MCF 10A (cell line): ENCODE measurements around the gene HECTD2. TPM values are rescaled to one million over a fixed set of nuclear protein-coding genes. Genes with fewer than 3 reads are reported as not detected.
A peak's percentile ranks its signal among the peaks of the same experiment; 100 is the strongest.
"Not testable (repeated sequence)": the region's sequence is repeated elsewhere in the genome, so short reads cannot be mapped to it uniquely, and the experiment has no call there.

Experiments used
- BruUV-seq: library from RNA; stranded (reverse); fragments of 400-500 nt; replicated peaks from 2 replicates; lab custom pipeline; 2021; lab: Mats Ljungman, UMichigan
- CTCF ChIA-PET: fragments of 300-600 bp; sonication (Branson Sonifier 250); formaldehyde crosslinking; extraction: SDS; loops from one replicate; lab custom pipeline; 2021; ENCODE audit warnings: antibody characterized with exemption, inconsistent platforms; lab: Yijun Ruan, JAX
- POLR2A ChIA-PET: fragments of 300-600, 350-650 bp; sonication (Branson Sonifier 250); formaldehyde crosslinking; extraction: SDS; loops from one replicate; lab custom pipeline; 2020; ENCODE audit warnings: antibody characterized with exemption, inconsistent platforms; lab: Yijun Ruan, JAX
- DNase-seq: peaks from one replicate; pipeline ENCODE4 v3.0.0-alpha.2; 2018; ENCODE audit not compliant: unreplicated experiment
- H3K27ac Mint-ChIP-seq: one replicate; pipeline ENCODE4 v1.8.0; 2022; ENCODE audit warnings: mild to moderate bottlenecking, low read depth, mixed read lengths; ENCODE audit not compliant: unreplicated experiment
- H3K27me3 Mint-ChIP-seq: one replicate; pipeline ENCODE4 v1.8.0; 2022; ENCODE audit warnings: mixed read lengths; ENCODE audit not compliant: insufficient read depth, unreplicated experiment
- H3K36me3 Mint-ChIP-seq: one replicate; pipeline ENCODE4 v1.8.0; 2022; ENCODE audit warnings: mild to moderate bottlenecking, moderate library complexity, mixed read lengths; ENCODE audit not compliant: insufficient read depth, unreplicated experiment
- H3K4me1 Mint-ChIP-seq: one replicate; pipeline ENCODE4 v1.8.0; 2022; ENCODE audit warnings: mixed read lengths; ENCODE audit not compliant: insufficient read depth, unreplicated experiment
- H3K4me3 Mint-ChIP-seq: one replicate; pipeline ENCODE4 v1.8.0; 2022; ENCODE audit warnings: mild to moderate bottlenecking, moderate library complexity, mixed read lengths; ENCODE audit not compliant: unreplicated experiment
- H3K9me3 Mint-ChIP-seq: one replicate; pipeline ENCODE4 v1.8.0; 2022; ENCODE audit warnings: mixed read lengths; ENCODE audit not compliant: unreplicated experiment
- intact Hi-C: fragments of 100-400 bp; cut with micrococcal nuclease; formaldehyde crosslinking; loops from 2 replicates; pipeline ENCODE4 v1.14.1; 2022
- total RNA-seq: library from RNA; stranded (reverse); gene quantifications from 2 replicates; pipeline ENCODE4 v1.2.3, GENCODE V29; 2022
- TF ChIP-seq, protein P1 (sequence below): fragments of 200-600 bp; IDR thresholded peaks from one replicate; pipeline ENCODE4 v1.8.0; 2022; ENCODE audit warnings: antibody characterized with exemption, mild to moderate bottlenecking; ENCODE audit not compliant: unreplicated experiment

Gene HECTD2
- total RNA-seq, 1 experiment from 2014 or later = 5.9 TPM

DNA sequence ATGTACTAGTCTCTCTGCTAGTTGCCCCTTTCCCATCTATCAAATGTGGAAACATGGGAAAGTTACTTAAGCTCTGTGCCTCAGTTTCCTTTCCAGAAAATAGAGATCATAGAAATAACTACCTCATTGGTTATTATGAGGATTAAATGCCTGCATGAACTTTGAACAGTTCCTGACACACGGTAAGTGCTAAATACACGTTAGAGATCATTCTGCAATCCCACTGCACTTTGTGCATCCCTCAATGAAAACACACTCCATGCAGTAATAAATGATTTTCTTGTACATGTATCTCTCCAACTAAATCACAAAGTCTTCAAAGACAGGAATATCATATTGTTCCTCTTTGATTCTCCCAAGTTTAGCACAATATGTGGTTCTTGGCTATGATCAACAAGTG is 149.6 kb downstream of the HECTD2 start:
- Mint-ChIP-seq H3K27me3 (no peaks in the 10 kb centered on the region), H3K27ac (no peak overlapping the region), H3K9me3 (no peaks in the 10 kb centered on the region), H3K36me3 (no peaks in the 10 kb centered on the region), H3K4me1 (peaks cover 20% of the 10 kb centered on the region), H3K4me3 (no peak overlapping the region)
- TF ChIP-seq, protein P1, sequence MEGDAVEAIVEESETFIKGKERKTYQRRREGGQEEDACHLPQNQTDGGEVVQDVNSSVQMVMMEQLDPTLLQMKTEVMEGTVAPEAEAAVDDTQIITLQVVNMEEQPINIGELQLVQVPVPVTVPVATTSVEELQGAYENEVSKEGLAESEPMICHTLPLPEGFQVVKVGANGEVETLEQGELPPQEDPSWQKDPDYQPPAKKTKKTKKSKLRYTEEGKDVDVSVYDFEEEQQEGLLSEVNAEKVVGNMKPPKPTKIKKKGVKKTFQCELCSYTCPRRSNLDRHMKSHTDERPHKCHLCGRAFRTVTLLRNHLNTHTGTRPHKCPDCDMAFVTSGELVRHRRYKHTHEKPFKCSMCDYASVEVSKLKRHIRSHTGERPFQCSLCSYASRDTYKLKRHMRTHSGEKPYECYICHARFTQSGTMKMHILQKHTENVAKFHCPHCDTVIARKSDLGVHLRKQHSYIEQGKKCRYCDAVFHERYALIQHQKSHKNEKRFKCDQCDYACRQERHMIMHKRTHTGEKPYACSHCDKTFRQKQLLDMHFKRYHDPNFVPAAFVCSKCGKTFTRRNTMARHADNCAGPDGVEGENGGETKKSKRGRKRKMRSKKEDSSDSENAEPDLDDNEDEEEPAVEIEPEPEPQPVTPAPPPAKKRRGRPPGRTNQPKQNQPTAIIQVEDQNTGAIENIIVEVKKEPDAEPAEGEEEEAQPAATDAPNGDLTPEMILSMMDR = no peak
- intact Hi-C loops = no loop called here
- no peak for DNase-seq
- BruUV-seq = no TSS peak
- CTCF ChIA-PET = interaction anchor here (2.1 kb wide), 1 partner anchor 76 kb away, joined by 6 read pairs; no protein-coding TSS in a partner anchor
- POLR2A ChIA-PET = no interaction called here

DNA sequence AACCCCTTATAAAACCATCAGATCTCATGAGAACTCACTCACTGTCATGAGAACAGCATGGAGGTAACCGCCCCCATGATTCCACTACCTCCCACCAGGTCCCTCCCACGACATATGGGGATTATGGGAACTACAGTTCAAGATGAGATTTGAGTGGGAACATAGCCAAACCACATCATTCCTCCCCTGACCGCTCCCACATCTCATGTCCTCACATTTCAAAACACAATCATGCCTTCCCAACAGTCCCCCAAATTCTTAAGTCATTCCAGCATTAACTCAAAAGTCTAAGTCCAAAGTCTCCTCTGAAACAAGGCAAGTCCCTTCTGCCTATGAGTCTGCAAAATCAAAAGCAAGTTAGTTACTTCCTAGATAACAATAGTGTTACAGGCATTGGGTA is 150.7 kb downstream of the HECTD2 start:
- CTCF ChIA-PET, intact Hi-C loops, H3K27ac Mint-ChIP-seq, H3K4me1 Mint-ChIP-seq, H3K27me3 Mint-ChIP-seq, BruUV-seq, POLR2A ChIA-PET, H3K36me3 Mint-ChIP-seq, H3K4me3 Mint-ChIP-seq, H3K9me3 Mint-ChIP-seq: not testable (repeated sequence)
- DNase-seq = peak; percentile 54

DNA sequence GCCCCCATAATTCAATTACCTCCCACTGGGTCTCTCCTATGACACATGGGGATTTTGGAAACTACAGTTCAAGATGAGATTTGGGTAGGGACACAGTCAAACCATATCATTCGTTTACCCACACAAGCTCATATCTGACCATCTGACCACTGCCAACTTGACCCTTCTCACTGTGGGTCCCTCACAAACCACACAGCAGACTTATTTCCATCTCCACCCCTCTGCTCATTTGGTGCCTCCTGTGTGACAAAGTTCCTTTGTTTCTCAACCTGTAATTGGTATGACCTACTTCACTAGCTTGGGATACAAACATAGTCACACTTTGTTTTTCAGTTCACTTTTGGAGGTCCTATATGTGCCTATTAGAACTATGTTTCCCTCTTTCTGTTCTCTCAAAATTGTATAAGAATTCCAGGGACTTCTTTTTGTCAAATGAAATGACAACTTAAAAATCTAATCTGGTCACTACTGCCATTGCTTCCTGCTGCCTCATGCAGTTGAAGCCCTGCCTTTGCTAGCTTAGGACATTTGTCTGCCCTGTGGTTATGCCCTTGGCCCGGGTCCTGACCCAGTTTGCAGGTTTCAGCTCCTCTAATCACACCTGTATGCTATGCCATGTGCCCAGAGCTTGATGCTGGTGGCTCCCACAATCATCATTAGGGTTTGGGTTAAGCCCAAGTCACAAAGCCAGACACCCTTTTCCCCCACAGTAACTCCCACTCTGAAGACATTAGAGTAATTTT is 152.9 kb downstream of the HECTD2 start:
- Mint-ChIP-seq H3K4me3 (no peak overlapping the region), H3K4me1 (peaks cover 7% of the 10 kb centered on the region)
- intact Hi-C loops = no loop called here

DNA sequence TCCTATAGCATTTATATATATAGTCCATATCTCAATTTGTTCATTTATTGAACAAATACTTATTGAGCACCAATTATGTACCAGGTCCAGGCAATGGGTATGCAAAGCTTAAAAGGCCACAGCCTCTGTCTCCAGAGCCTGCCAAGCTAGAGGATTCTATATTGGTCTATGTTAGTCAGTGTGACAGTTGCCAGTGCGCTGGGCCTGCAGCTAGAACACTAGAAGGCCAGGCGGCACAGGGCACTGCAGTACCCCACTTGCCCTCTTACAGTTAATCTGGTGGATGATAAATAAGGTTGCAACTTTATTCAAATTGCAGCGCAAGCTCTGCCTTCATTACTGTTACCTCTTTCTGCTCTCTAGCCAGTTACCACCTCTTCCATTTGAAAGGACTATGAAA is 153.9 kb downstream of the HECTD2 start:
- intact Hi-C loops = no loop called here
- H3K9me3 Mint-ChIP-seq = no peaks in the 10 kb centered on the region
- TF ChIP-seq, protein P1 = no peak
- peaks cover 7% of the 10 kb centered on the region for H3K4me1 Mint-ChIP-seq
- no TSS peak for BruUV-seq
- H3K27ac Mint-ChIP-seq = no peak overlapping the region
- H3K4me3 Mint-ChIP-seq = no peak overlapping the region
- no peaks in the 10 kb centered on the region for H3K27me3 Mint-ChIP-seq
- ChIA-PET POLR2A (interaction anchor here (0.6 kb wide), 1 partner anchor 131 kb away, joined by 3 read pairs; no protein-coding TSS in a partner anchor), CTCF (no interaction called here)
- DNase-seq = no peak
- no peaks in the 10 kb centered on the region for H3K36me3 Mint-ChIP-seq

More for the DNA sequence above, 152.9 kb downstream of the HECTD2 start:
- no TSS peak for BruUV-seq
- no peaks in the 10 kb centered on the region for H3K27me3 Mint-ChIP-seq
- H3K27ac Mint-ChIP-seq = no peak overlapping the region
- H3K36me3 Mint-ChIP-seq = no peaks in the 10 kb centered on the region
- POLR2A ChIA-PET = no interaction called here
- no peaks in the 10 kb centered on the region for H3K9me3 Mint-ChIP-seq
- TF ChIP-seq, protein P1 = no peak
- CTCF ChIA-PET = no interaction called here
- no peak for DNase-seq

Other genes starting within 250 kb of the HECTD2 start
- 25.8 and 34.6 TPM in 2 replicates for gene PCGF5, start 189.7 kb upstream of the HECTD2 start, total RNA-seq
- gene PPP1R3C, start 222.7 kb downstream of the HECTD2 start, total RNA-seq = 0.30 and 0.47 TPM in 2 replicates